WERI-Rb-1 (cell line): Measurements from ENCODE around the gene ATXN7L1.
A peak's percentile ranks its signal among the peaks of the same experiment; 100 is the strongest.

Experiments
- DNase-seq: peaks from one replicate; pipeline ENCODE4 v3.0.0-alpha.2; 2020
- H3K27ac ChIP-seq: fragments of 250-450 bp; sonication (Bioruptor Pico); 2 replicates; pipeline ENCODE4 v1.5.1; 2020; ENCODE audit warnings: mild to moderate bottlenecking, moderate library complexity
- H3K27me3 ChIP-seq: fragments of 250-450 bp; sonication (Bioruptor Pico); 2 replicates; pipeline ENCODE4 v1.5.1; 2021; ENCODE audit warnings: mild to moderate bottlenecking, low read depth, moderate library complexity; ENCODE audit not compliant: insufficient read depth, severe bottlenecking
- H3K36me3 ChIP-seq: fragments of 250-450 bp; sonication (Bioruptor Pico); 2 replicates; pipeline ENCODE4 v1.5.1; 2020; ENCODE audit warnings: mild to moderate bottlenecking, moderate library complexity
- H3K4me3 ChIP-seq: 2 replicates; pipeline ENCODE4 v1.5.1; 2011; ENCODE audit warnings: low read depth, mild to moderate bottlenecking, control low read depth, low read length
- H3K9me3 ChIP-seq: fragments of 250-450 bp; sonication (Bioruptor Pico); 2 replicates; pipeline ENCODE4 v1.5.1; 2021; ENCODE audit warnings: mild to moderate bottlenecking, moderate library complexity; ENCODE audit not compliant: severe bottlenecking
- CTCF ChIP-seq: IDR thresholded peaks from 2 replicates; pipeline ENCODE4 v1.5.1; 2011; ENCODE audit warnings: low read depth, mild to moderate bottlenecking, control low read depth, inconsistent platforms, low read length

ATXN7L1 gene

GRCh38 chr7:105675934-105676371 lies 200.4 kb downstream of the ATXN7L1 start:
- no peaks in the 10 kb centered on the region for H3K36me3 ChIP-seq
- H3K4me3 ChIP-seq: no peak overlapping the region
- H3K27me3 ChIP-seq: no peaks in the 10 kb centered on the region
- H3K27ac ChIP-seq: no peak overlapping the region
- no peak for TF ChIP-seq CTCF
- no peaks in the 10 kb centered on the region for H3K9me3 ChIP-seq
- no peak for DNase-seq

- Histone ChIP-seq H3K27me3 (no peaks in the 10 kb centered on the region), H3K36me3 (no peaks in the 10 kb centered on the region), H3K9me3 (no peaks in the 10 kb centered on the region), H3K4me3 (no peak overlapping the region), H3K27ac (no peak overlapping the region)
- TF ChIP-seq CTCF: no peak
- DNase-seq: no peak
These were observed 202.0 kb downstream of the ATXN7L1 start for GRCh38 chr7:105674200-105674920.

GRCh38 chr7:105673367-105674084 lies 202.9 kb downstream of the ATXN7L1 start:
- H3K27ac ChIP-seq: no peak overlapping the region
- no peaks in the 10 kb centered on the region for H3K36me3 ChIP-seq
- no peak for TF ChIP-seq CTCF
- no peaks in the 10 kb centered on the region for H3K9me3 ChIP-seq
- no peak for DNase-seq
- no peak overlapping the region for H3K4me3 ChIP-seq
- no peaks in the 10 kb centered on the region for H3K27me3 ChIP-seq

- Histone ChIP-seq H3K27me3 (no peaks in the 10 kb centered on the region), H3K36me3 (no peaks in the 10 kb centered on the region), H3K9me3 (no peaks in the 10 kb centered on the region), H3K4me3 (no peak overlapping the region), H3K27ac (no peak overlapping the region)
- DNase-seq: no peak
- TF ChIP-seq CTCF: no peak
These were observed 203.6 kb downstream of the ATXN7L1 start for GRCh38 chr7:105672801-105673200.

GRCh38 chr7:105666324-105666723 lies 210.1 kb downstream of the ATXN7L1 start:
- Histone ChIP-seq H3K27ac (no peak overlapping the region), H3K9me3 (no peaks in the 10 kb centered on the region), H3K4me3 (no peak overlapping the region), H3K27me3 (no peaks in the 10 kb centered on the region), H3K36me3 (no peaks in the 10 kb centered on the region)
- TF ChIP-seq CTCF: no peak
- DNase-seq: no peak

- TF ChIP-seq CTCF: no peak
- Histone ChIP-seq H3K27me3 (no peaks in the 10 kb centered on the region), H3K4me3 (no peak overlapping the region), H3K27ac (peak overlapping the region; percentile 60), H3K36me3 (no peaks in the 10 kb centered on the region), H3K9me3 (no peaks in the 10 kb centered on the region)
- no peak for DNase-seq
These were observed 210.7 kb downstream of the ATXN7L1 start for GRCh38 chr7:105665684-105666083.
